Glutamatergic neuron (in vitro differentiated cells): ENCODE results near the gene THYN1. TPM values are rescaled to one million over a fixed set of nuclear protein-coding genes. Genes with fewer than 3 reads are reported as not detected.
A peak's percentile ranks its signal among the peaks of the same experiment; 100 is the strongest.

Experiments used
- DNase-seq: peaks from one replicate; pipeline ENCODE4 v3.0.0; 2022
- H3K27ac Mint-ChIP-seq: one replicate; pipeline ENCODE4 v1.8.0; 2020; ENCODE audit warnings: mild to moderate bottlenecking, mixed read lengths, inconsistent platforms; ENCODE audit not compliant: unreplicated experiment
- H3K27me3 Mint-ChIP-seq: one replicate; pipeline ENCODE4 v1.8.0; 2020; ENCODE audit warnings: mild to moderate bottlenecking, moderate library complexity, mixed read lengths, inconsistent platforms; ENCODE audit not compliant: unreplicated experiment
- H3K36me3 Mint-ChIP-seq: one replicate; pipeline ENCODE4 v1.8.0; 2020; ENCODE audit warnings: mild to moderate bottlenecking, mixed read lengths, inconsistent platforms; ENCODE audit not compliant: unreplicated experiment
- H3K4me1 Mint-ChIP-seq: one replicate; pipeline ENCODE4 v1.8.0; 2020; ENCODE audit warnings: mild to moderate bottlenecking, low read depth, mixed read lengths, inconsistent platforms; ENCODE audit not compliant: unreplicated experiment
- H3K4me3 Mint-ChIP-seq: one replicate; pipeline ENCODE4 v1.8.0; 2020; ENCODE audit warnings: mild to moderate bottlenecking, mixed read lengths, inconsistent platforms; ENCODE audit not compliant: unreplicated experiment
- H3K9me3 Mint-ChIP-seq: one replicate; pipeline ENCODE4 v1.8.0; 2020; ENCODE audit warnings: mild to moderate bottlenecking, moderate library complexity, mixed read lengths, inconsistent platforms; ENCODE audit not compliant: unreplicated experiment
- total RNA-seq: library from RNA; stranded (reverse); fragmentation: NEBNext Ultra II Directional; extraction: Animal tissue kit (Norgen Biotek cat#: 25700); gene quantifications from one replicate; pipeline ENCODE4 v1.2.1, GENCODE V29; 2021; ENCODE audit not compliant: unreplicated experiment
- TF ChIP-seq, protein P1 (sequence below): fragments of 200-600 bp; sonication (generic); IDR thresholded peaks from one replicate; pipeline ENCODE4 v1.5.0; 2021; ENCODE audit not compliant: partially characterized antibody, unreplicated experiment

Gene THYN1
- total RNA-seq, 1 donor from 2014 or later, result 35.9 TPM

DNA sequence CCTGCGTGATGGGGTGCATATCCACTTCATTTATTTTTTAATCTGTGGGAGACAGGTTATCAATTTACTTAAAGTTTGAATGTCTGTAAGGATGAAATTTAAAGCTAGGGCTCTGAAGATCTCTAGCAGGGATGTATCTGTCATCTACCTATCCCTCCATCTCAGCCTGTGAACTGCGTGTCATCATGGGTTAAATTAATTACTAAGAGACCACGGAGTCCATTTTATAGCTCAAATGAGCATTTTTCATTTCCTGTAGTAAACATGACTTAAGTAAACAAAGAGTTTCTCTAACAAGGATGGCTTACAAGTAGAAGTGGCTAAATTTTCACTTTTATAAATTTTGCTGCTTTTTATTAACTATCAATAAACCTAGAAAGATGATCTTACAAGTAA, 20.2 kb upstream of the THYN1 start:
- Mint-ChIP-seq H3K4me3 (peak overlapping the region; percentile 72), H3K27ac (no peak overlapping the region), H3K9me3 (peaks cover 19% of the 10 kb centered on the region), H3K27me3 (peaks cover 17% of the 10 kb centered on the region), H3K36me3 (no peaks in the 10 kb centered on the region), H3K4me1 (peaks cover 35% of the 10 kb centered on the region)
- no peak for DNase-seq
- TF ChIP-seq, protein P1, sequence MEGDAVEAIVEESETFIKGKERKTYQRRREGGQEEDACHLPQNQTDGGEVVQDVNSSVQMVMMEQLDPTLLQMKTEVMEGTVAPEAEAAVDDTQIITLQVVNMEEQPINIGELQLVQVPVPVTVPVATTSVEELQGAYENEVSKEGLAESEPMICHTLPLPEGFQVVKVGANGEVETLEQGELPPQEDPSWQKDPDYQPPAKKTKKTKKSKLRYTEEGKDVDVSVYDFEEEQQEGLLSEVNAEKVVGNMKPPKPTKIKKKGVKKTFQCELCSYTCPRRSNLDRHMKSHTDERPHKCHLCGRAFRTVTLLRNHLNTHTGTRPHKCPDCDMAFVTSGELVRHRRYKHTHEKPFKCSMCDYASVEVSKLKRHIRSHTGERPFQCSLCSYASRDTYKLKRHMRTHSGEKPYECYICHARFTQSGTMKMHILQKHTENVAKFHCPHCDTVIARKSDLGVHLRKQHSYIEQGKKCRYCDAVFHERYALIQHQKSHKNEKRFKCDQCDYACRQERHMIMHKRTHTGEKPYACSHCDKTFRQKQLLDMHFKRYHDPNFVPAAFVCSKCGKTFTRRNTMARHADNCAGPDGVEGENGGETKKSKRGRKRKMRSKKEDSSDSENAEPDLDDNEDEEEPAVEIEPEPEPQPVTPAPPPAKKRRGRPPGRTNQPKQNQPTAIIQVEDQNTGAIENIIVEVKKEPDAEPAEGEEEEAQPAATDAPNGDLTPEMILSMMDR, result no peak

DNA sequence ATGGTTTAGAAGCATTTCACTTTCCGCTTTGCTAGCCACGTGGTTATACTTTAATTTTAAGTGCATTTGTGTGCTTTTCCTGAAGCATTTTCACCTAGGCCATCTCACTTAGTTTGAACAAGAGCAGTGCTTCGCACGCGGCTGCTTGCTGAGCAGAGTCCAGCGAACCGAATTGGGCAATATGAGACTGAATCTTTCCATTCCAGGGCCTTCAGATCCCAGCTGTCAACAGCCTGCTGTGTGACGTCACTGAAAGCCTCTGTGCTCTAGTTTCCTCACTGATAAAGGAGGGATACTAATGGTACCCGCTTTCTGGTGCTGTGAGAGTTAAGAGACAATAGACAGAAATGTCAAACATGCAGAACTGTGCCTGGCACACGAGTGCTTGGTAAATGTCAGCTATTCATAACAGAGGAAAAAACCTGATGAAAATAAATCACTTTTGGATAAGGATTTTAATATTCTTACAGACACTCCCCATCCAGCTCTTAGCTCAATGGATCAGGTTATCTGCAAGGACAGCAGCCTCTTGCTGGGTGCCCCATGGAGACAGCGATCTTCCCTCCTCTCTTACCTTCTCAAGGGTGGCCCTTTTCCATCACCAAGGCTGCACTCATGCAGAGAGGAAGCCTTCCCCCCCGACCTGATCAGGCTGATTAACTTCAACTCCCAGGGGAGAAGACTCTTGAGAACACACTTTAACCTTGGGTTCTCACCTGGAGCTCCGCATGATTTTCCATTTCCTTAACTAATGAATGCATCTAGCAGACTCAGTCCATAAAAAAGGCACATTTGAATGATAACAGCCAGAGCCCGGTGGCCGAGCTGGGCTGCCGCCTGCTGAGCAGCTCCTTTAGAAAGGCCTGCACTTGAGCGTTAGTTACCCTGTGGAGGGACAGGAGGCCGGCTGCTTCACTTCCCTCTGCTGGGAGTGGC, 19.5 kb upstream of the THYN1 start:
- H3K4me3 Mint-ChIP-seq, result peak overlapping the region; percentile 72

DNA sequence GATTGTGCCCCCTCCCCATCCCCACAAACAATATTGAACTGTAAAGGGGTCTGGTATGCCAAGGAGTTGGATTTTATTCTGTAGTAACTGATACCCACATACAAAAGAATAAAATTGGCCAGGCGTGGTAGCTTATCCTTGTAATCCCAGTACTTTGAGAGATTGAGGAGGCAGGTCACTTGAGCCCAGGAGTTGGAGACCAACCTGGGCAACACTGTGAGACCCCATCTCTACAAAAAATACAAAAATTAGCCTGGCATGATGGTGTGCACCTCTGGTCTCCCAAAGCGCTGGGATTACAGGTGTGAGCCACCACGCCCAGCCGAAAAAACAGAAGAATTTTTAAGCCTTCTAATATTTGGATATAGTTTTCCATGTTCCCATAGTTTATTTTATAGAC, 18.8 kb upstream of the THYN1 start:
- H3K9me3 Mint-ChIP-seq, result peaks cover 17% of the 10 kb centered on the region
- H3K4me1 Mint-ChIP-seq, result peaks cover 27% of the 10 kb centered on the region
- peaks cover 12% of the 10 kb centered on the region for H3K27me3 Mint-ChIP-seq
- TF ChIP-seq, protein P1, result no peak
- DNase-seq, result no peak
- peak overlapping the region; percentile 84 for H3K27ac Mint-ChIP-seq
- no peaks in the 10 kb centered on the region for H3K36me3 Mint-ChIP-seq
- H3K4me3 Mint-ChIP-seq, result no peak overlapping the region

More for the DNA sequence above, 19.5 kb upstream of the THYN1 start:
- peak; percentile 60 for DNase-seq
- H3K27me3 Mint-ChIP-seq, result peaks cover 16% of the 10 kb centered on the region
- H3K36me3 Mint-ChIP-seq, result no peaks in the 10 kb centered on the region
- TF ChIP-seq, protein P1, result no peak
- peaks cover 32% of the 10 kb centered on the region for H3K4me1 Mint-ChIP-seq
- H3K27ac Mint-ChIP-seq, result peak overlapping the region; percentile 84
- peaks cover 19% of the 10 kb centered on the region for H3K9me3 Mint-ChIP-seq

DNA sequence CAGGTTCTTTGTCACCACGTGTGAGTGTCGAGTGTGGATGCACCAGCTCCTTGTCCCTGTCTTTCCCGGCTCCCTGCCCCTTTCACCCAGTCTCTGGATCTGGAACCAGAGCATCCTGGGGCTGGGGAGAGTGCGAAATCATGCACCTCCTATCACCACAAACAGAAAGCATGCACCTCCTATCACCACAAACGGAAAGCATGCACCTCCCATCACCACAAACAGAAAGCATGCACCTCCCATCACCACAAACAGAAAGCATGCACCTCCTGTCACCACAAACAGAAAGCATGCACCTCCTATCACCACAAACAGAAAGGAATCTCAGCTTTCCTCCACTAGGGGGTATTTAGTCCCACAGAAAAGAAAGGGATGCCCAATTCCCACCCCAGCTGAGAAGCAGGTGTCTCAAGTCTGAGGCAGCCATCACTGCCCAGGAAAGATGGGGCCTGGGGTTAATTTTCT, 17.1 kb upstream of the THYN1 start:
- TF ChIP-seq, protein P1, result peak; percentile 50
- peaks cover 22% of the 10 kb centered on the region for H3K4me1 Mint-ChIP-seq
- DNase-seq, result no peak
- peaks cover 7% of the 10 kb centered on the region for H3K27me3 Mint-ChIP-seq
- no peaks in the 10 kb centered on the region for H3K36me3 Mint-ChIP-seq
- H3K27ac Mint-ChIP-seq, result no peak overlapping the region
- H3K4me3 Mint-ChIP-seq, result no peak overlapping the region
- H3K9me3 Mint-ChIP-seq, result peaks cover 15% of the 10 kb centered on the region

DNA sequence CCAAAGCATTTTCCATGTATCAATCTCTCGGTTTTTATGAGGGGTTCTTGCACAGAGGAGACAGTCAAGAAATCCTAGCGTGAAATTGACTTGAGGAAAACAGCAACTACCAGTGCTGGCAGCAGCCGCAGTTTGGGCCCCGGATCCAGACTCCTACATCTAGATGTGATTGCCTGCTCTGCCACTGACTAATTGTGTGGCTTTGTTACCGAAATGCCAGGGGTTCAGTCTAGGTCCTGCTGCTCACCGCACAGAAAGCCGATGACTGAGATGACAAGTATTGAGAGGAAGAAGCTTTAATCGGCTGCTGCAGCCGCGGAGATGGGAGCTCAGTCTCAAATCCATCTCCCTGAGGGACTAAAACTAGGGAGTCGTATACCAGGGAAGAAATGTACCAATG, 14.8 kb upstream of the THYN1 start:
- TF ChIP-seq, protein P1, result no peak
- Mint-ChIP-seq H3K27ac (no peak overlapping the region), H3K27me3 (peaks cover 3% of the 10 kb centered on the region), H3K4me3 (no peak overlapping the region), H3K36me3 (no peaks in the 10 kb centered on the region), H3K9me3 (peaks cover 11% of the 10 kb centered on the region), H3K4me1 (peaks cover 13% of the 10 kb centered on the region)
- DNase-seq, result no peak
